Measurements from ENCODE around the gene LIMS1.

DNA sequence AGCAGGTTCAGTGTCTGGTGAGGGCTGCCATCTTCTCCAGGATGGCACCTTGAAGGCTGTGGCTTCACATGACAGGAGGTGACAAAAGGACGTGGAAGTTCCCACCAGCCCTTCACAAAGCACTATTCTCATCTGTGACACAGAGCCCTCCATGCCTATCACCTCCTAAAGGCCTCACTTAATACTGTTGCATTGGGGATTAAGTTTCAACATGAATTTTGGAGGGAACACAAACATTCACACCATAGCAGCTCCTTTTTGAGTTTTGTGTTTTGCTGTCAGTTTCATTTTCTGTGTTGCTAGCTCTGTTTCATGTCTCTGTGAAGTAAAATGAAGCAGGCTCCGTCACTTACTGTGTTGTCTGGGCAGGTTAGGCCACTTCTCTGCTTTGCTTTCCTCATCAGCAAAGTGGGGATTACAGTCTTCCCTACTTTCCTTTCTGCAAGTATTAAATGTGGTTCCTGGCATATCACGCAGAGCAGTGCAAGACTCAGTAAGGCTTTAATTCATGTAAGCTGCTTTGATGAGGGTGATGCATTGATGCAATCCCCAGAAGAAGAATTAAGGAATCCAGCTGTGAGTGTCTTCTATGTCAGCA, 31.6 kb downstream of the LIMS1 start:
- TF ChIP-seq CTCF (IDR thresholded peaks at IDR 0.05) (no peak), POLR2A (IDR thresholded peaks at IDR 0.05) (no peak)
